Adrenal gland (tissue), 12 donors: ENCODE data around the gene NXN. TPM values are rescaled to one million over a fixed set of nuclear protein-coding genes. Genes with fewer than 3 reads are reported as not detected.

Experiments used
- DNase-seq, 7 donors: peaks; one replicate each; pipeline ENCODE4 v3.0.0-alpha.2; 2019 to 2020
- H3K27ac ChIP-seq, 5 donors: fragments of 200-600 bp; sonication (generic) in 4 of 5; 1 replicate in 3 of 5; 2 replicates in 2 of 5; pipeline versions ENCODE4 v1.5.1 to v1.8.0; 2016 to 2020; ENCODE audit warnings: mild to moderate bottlenecking in 1 of 5
- H3K27me3 ChIP-seq: fragments of 200-600 bp; 2 replicates; pipeline ENCODE4 v1.8.0; 2021
- H3K36me3 ChIP-seq, 2 donors: fragments of 200-600 bp; replicated peaks in 1 of 2; 1 replicate in 1 of 2; 2 replicates in 1 of 2; pipeline versions ENCODE4 v1.5.1 to v1.8.0; 2018 to 2022
- H3K4me1 ChIP-seq, 2 donors: fragments of 200-600 bp; replicated peaks in 1 of 2; 1 replicate in 1 of 2; 2 replicates in 1 of 2; pipeline versions ENCODE4 v1.5.1 to v1.8.0; 2018 to 2021
- H3K4me3 ChIP-seq, 4 donors: fragments of 200-600 bp; sonication (generic) in 3 of 4; one replicate each; pipeline ENCODE4 v1.5.1; 2016 to 2018
- H3K9me3 ChIP-seq, 3 donors: fragments of 200-600 bp; sonication (generic) in 1 of 3; replicated peaks in 1 of 3; 1 replicate in 2 of 3; 2 replicates in 1 of 3; pipeline versions ENCODE4 v1.5.1 to v1.8.0; 2016 to 2021
- CTCF ChIP-seq, 6 experiments: fragments of 450-650 bp in 4 of 6; fragments of 200-600 bp in 2 of 6; sonication (generic) in 1 of 6; IDR thresholded peaks; 1 replicate in 5 of 6; 2 replicates in 1 of 6; pipeline versions ENCODE4 v1.5.1 to v1.8.0; 2016 to 2021; ENCODE audit warnings: antibody characterized with exemption in 6 of 6, mild to moderate bottlenecking in 2 of 6, moderate library complexity in 1 of 6
- POLR2A ChIP-seq, 2 donors: fragments of 450-650 bp; IDR thresholded peaks; one replicate each; pipeline ENCODE4 v1.6.1; 2017; ENCODE audit warnings: antibody characterized with exemption in 2 of 2, mild to moderate bottlenecking in 2 of 2, moderate library complexity in 1 of 2
- WGBS, 4 donors: extraction: QIAGEN DNeasy Blood & Tissue Kit in 2 of 4; methylation state at CpG; one replicate each; pipeline versions ENCODE4 v1.1.5 to v1.1.7; 2013 to 2017; 5-methylcytosine and 5-hydroxymethylcytosine counted together
- intact Hi-C, 2 donors: fragments of 100-400 bp; cut with DNase I; formaldehyde crosslinking; loops; one replicate each; pipeline versions ENCODE4 v1.14.1 to v1.15.0; 2022 to 2023
- polyA plus RNA-seq, 3 donors: library from polyadenylated mRNA; stranded (reverse); fragments of 200-250 nt in 2 of 3; fragments of 350-450 nt in 1 of 3; fragmentation: Illumina TruSeq in 1 of 3; extraction: RNeasy Lipid Tissue Mini Kit (QIAGEN cat#74804) in 1 of 3; gene quantifications; one replicate each; pipeline ENCODE4 v1.2.3, GENCODE V29; 2013 to 2014
- total RNA-seq, 9 donors: library from RNA; depleted of rRNA in 4 of 9; stranded (reverse); fragments of >200 nt in 4 of 9; fragments of 120-200 nt in 1 of 9; fragmentation: NEBNext Ultra II Directional in 1 of 9; extraction: Animal tissue kit (Norgen Biotek cat#: 25700) in 1 of 9; gene quantifications; one replicate each; pipeline versions ENCODE4 v1.1.0 to v1.2.4, GENCODE V29; 2013 to 2023
- donor health status: healthy with polysubstance abuse.
- donor health status: Bipolar disorder and iron deficiency.
- donor health status: DM: yes; HTN: yes; CAD: no.
- donor health status: DM: no; HTN: no; CAD: no.
- donor health status: DM: no; HTN: no; CAD: no.
- donor health status: DM: yes; HTN: yes; CAD: no.

NXN gene
- total and polyA plus RNA-seq, 12 donors: 3.6 to 24.7 (median 10.9) TPM

- intact Hi-C loops: no loop called here
- Histone ChIP-seq H3K9me3 (no peaks in the 10 kb centered on the region), H3K4me1 (no peaks in the 10 kb centered on the region), H3K27ac (no peak overlapping the region), H3K27me3 (no peaks in the 10 kb centered on the region), H3K4me3 (no peak overlapping the region), H3K36me3 (no peaks in the 10 kb centered on the region)
- TF ChIP-seq POLR2A (IDR thresholded peaks at IDR 0.05) (no peak), CTCF (IDR thresholded peaks at IDR 0.05) (no peak)
- DNase-seq: no peak
- WGBS, 4 donors: 83 to 94% (median 89%) methylated on average over 5 to 14 of the region's 14 CpGs
These were observed 177.1 kb downstream of the NXN start for GRCh38 chr17:802481-802880.

- Histone ChIP-seq H3K27me3 (no peaks in the 10 kb centered on the region), H3K9me3 (no peaks in the 10 kb centered on the region), H3K4me1 (no peaks in the 10 kb centered on the region), H3K27ac (no peak overlapping the region), H3K36me3 (no peaks in the 10 kb centered on the region), H3K4me3 (no peak overlapping the region)
- TF ChIP-seq POLR2A (IDR thresholded peaks at IDR 0.05) (no peak), CTCF (IDR thresholded peaks at IDR 0.05) (no peak)
- 86 to 90% (median 88%) methylated on average over 5 to 6 of the region's 6 CpGs for WGBS, 4 donors
- DNase-seq: no peak
- intact Hi-C loops: no loop called here
These were observed 177.9 kb downstream of the NXN start for GRCh38 chr17:801660-802059.

- DNase-seq: no peak
- TF ChIP-seq POLR2A (IDR thresholded peaks at IDR 0.05) (no peak), CTCF (IDR thresholded peaks at IDR 0.05) (no peak)
- Histone ChIP-seq H3K27ac (no peak overlapping the region), H3K4me1 (no peaks in the 10 kb centered on the region), H3K9me3 (no peaks in the 10 kb centered on the region), H3K36me3 (no peaks in the 10 kb centered on the region), H3K27me3 (no peaks in the 10 kb centered on the region), H3K4me3 (no peak overlapping the region)
- intact Hi-C loops: no loop called here
- WGBS, 4 donors: 82 to 92% (median 90%) methylated on average over 20 to 39 of the region's 39 CpGs
These were observed 178.9 kb downstream of the NXN start for GRCh38 chr17:800446-801242.

GRCh38 chr17:799261-799660, 180.3 kb downstream of the NXN start:
- Histone ChIP-seq H3K4me1 (peaks cover 0 to 4% of the 10 kb centered on the region in 2 donors), H3K27ac (no peak overlapping the region), H3K4me3 (no peak overlapping the region), H3K36me3 (no peaks in the 10 kb centered on the region), H3K27me3 (no peaks in the 10 kb centered on the region), H3K9me3 (no peaks in the 10 kb centered on the region)
- intact Hi-C loops: loop anchor here (5.0 to 10.0 kb wide), 4 partner anchors 76 to 256 kb away; no protein-coding TSS in a partner anchor
- 92 to 97% (median 94%) methylated on average over 6 to 11 of the region's 11 CpGs for WGBS, 4 donors
- TF ChIP-seq POLR2A (IDR thresholded peaks at IDR 0.05) (no peak), CTCF (IDR thresholded peaks at IDR 0.05) (no peak)
- no peak for DNase-seq
